GM21723 (cell line): ENCODE measurements around the gene TEX14.
"Not testable (repeated sequence)": the region's sequence is repeated elsewhere in the genome, so short reads cannot be mapped to it uniquely, and the experiment has no call there.

Experiments
- ATAC-seq: cut with Tn5 transposase; IDR thresholded peaks from one replicate; pipeline ENCODE4 v1.9.1; 2021; ENCODE audit warnings: mild to moderate bottlenecking, moderate library complexity; ENCODE audit not compliant: unreplicated experiment

Gene TEX14

DNA sequence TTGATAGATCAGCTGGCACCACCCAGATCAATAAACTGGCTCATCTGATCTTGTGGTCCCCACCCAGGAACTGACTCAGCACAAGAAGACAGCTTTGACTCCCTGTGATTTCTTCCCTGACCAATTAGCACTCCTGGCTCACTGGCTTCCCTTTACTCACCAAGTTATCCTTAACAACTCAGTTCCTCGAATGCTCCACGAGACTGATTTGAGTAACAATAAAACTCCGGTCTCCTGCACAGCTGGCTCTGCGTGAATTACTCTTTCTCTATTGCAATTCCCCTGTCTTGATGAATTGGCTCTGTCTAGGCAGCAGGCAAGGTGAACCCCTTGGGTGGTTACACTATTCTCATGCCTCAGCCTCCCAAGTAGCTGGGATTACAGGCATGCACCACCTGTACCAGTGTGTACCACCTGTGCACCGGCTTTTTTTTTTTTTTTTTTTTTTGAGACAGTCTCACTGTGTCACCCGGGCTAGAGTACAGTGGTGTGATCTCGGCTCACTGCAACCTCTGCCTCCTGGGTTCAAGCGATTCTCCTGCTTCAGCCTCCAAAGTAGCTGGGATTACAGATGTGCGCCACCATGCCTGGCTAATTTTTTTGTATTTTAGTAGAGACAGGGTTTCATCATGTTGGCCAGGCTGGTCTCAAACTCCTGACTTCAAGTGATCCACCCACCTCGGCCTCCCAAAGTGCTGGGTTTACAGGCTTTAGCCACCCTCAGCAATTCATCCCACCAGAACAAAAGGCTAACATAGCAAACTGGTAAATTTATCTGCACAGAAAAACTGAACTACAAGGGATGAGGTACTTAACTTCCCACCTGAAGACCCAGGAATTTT is 33.7 kb downstream of the TEX14 start:
- not testable (repeated sequence) for ATAC-seq

DNA sequence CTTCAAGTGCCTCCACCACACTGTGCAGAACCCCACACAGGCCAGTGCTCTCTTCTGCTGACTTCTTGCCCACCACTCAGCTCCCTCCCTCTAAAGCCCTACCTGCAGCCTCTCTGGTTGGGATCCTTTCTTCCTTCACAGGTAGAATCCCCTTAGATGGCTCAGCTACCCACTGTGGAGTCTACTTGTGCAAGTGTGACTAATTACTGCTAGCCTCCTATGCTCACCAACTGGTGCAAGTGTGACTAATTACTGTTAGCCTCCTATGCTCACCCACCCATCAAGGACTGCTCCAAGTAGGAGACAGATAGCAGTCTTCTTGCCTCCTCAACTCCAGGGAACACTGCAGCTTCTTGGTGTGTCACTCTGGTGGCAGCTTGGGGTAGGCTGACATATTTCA is 43.6 kb downstream of the TEX14 start:
- ATAC-seq, result no peak

DNA sequence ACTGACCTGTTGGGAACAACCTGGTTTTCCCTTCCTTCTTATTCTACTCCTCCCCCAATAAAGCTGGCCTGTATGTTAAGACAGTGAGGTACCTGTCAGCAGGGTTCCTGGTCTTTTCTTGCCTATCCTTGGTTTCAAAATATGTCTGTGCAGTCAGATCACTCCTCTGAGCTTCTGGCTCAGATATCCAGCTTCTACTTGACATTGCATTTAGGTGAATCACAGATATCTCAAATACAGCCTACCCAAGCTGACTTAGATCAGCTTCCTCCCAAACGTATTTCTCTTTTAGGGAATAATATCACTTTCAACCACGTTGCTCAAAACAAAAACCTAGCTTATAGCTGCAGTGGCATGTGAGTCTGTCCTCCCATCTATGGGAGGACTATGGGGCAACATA is 48.7 kb downstream of the TEX14 start:
- ATAC-seq, result no peak

DNA sequence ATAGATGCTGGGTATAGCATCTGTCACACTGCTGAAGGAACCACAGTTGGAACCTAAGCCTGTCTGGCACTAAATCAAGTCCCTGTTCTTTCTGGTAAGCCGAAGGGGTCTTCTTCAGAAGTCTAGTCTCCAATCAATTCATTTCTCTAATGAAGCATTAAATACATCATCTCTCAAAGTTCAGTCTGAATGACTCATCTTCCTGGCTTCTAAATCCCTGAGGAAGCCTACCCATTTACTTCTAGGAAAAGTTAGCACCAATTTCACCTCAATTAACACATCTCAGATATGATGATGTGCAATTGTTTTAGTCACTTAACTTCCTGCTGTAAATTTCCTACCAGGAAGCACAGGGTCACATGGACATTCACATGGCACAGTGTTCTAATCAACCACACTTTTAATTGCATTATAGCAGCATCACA is 49.9 kb downstream of the TEX14 start:
- ATAC-seq, result no peak

DNA sequence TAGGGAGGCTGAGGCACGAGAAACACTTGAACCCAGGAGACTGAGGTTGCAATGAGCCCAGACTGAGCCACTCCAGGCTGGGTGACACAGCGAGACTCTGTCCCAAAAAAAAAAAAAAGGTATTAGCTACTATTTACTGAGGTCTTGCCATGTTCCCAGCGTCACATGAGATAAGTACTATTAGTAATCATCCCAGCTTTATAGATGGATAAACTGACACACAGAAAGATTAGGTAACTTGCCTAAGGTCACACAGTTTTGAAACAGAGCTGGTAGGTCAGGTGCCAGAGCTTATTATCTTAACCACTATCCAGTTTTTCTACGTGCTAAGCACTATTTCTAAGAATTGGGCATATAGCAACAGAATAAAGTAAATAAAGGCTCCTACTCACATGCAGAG is 51.6 kb downstream of the TEX14 start:
- ATAC-seq, result no peak

DNA sequence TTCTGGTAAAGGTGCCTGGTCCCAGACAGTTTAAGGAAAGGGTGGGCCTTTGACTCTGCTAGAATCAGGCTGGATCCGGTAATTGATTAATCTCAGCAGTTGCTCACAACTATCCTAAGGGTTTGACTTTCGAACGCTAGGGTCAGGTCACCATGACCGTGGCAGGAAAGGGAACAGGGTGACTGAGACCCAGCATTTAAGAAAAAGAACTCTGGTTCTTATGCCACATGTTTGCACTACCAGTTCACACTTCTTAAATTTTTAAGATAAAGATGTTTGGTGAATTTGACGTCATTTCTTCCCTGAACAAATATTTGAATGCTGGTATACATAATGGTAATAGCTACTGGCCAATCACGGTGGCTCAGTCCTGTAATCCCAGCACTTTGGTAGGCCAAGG is 52.2 kb downstream of the TEX14 start:
- ATAC-seq, result no peak

DNA sequence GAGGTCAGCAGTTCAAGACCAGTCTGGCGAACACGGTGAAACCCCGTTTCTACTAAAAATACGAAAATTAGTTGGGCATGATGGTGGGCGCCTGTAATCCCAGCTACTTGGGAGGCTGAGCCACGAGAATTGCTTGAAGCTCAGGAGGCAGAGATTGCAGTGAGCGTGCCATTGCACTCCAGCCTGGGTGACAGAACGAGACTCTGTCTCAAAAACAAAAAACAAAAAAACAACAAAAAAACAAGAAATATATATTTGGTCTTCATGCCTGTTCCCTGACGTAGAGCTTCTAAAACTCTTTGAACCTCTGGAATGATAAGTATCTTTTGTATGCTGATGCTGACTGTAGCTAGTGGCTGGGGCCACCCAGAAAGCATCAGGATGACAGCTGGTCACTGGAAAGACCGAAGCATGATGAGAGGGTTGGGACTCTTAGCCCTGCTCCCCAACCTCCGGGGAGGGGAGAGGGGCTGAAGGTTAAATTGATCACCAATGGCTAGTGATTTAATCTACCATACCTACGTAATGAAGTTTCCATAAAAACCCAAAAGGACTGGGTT is 54.8 kb downstream of the TEX14 start:
- ATAC-seq, result no peak

DNA sequence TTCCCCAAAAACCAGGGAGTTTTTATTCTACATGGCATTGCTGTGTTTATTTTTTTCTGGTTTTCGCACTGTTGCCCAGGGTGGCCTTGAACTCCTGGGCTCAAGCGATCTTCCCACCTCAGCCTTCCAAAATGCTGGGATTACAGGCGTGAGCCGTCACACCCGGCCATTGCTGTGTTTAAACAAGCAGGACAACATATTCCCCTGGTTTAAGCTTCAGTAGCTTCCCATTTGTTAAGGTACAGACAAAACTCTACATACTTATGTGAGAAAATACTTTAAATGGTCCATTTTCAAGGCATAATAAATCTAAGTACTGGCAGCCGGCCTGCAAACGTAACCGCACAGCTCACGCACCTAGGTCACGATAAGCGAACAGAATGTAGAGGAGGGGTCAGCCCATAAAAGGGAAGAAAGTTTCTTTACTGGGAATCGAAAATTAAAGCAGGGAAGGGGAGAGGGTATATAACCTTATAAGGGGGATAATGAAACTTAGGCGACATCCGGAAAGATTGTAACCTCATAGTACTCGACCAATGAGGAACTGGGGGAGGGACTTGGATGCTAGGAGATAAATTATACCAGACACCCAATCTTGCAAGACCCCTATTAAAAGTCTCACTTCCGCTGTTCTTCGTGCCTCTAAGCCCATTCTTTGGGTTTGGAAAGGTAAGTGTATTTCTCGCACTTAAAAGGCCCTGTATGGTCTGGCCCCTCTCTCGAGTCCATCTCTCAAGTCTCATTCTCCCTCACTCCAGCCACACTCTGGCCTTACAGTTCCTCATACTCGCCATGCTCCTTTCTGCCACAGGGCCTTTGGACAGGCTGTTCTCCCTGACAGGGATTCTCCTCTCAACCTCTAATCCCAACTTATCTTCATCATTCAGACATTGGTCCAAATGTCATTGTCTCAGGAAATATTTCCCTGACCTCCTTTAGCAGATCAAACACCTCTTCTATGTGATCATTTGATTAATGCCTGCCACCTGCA is 59.2 kb downstream of the TEX14 start:
- ATAC-seq, result no peak

DNA sequence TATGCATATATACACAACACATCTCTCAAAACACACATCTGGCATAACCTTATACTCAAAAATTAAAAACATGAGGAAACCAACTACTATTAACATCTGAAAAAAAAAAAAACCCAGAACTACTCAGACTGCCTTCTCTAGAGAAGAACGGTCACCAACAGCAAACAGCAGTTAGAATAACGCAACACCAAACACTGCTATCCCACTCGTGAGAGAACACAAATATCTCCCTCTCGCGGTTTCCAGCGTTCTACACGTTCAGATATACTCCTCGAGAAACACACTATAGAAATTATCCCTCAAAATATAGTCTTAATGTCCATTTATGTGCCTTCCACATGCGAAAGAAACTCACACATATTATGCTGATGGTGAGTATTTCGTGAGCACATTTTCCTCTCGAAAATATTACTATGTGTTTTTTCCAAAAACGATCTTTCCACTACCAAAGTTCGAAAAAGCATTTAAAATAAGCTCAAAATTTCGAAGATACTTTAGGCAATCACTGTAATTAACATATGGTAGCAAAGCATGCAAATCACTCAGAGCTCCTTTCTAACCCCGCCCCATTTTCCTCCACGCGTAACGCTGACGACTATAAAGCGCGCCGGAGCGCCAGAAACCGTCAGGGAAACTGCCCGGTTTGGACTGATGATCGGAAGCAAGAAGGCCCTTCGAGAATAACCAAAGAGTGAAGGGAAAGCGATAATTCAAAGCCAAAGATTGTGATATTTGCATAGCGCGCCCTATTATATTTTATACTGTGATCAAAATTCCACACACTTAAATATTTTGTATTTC is 60.1 kb downstream of the TEX14 start:
- peak; percentile 80 for ATAC-seq

DNA sequence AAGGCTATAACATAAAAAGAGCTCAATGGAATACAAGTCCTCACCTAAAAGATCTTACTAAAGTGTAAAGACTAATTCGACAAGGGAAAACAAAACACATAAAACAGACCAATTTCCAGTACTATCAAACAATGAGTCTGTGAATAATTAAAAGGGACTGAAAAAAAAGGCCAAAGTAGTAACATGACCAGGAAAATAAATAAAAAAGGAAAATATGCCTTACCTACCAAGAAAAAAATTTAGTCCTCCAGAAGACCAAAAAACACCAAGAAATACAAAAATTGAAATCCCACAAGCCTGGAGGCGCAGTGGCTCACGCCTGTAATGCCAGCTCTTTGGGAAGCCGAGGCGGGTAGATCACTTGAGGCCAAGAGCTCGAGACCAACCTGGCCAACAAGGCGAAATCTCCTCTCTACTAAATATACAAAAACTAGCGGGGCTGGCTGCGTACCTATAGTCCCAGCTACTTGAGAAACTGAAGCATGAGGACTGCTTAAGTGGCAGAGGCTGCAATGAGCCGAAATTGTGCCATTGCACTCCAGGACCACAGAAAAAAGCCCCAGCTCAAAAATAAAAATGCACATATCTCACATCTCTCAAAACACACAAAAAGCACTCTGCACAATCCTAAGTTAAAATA is 60.8 kb downstream of the TEX14 start:
- ATAC-seq, result peak; percentile 57

DNA sequence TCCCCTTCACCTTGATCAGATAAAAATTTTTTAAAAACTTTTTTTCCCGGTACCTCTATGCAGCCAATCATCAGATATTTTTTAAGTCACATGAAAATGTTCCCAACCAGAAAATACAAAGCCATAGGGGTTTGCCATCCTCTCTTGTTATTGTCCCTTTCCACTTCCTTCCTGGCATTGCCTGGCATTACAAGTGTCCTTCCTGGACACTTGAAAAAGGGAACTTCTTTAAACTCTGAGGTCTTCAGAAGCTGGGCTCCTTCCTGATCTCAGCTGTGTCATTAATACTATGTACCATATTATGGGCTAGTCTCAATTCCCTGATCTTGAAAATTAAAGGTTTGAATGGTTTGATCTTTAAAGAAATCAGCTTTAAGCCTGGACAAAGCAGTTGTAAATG is 64.9 kb downstream of the TEX14 start:
- ATAC-seq, result no peak

DNA sequence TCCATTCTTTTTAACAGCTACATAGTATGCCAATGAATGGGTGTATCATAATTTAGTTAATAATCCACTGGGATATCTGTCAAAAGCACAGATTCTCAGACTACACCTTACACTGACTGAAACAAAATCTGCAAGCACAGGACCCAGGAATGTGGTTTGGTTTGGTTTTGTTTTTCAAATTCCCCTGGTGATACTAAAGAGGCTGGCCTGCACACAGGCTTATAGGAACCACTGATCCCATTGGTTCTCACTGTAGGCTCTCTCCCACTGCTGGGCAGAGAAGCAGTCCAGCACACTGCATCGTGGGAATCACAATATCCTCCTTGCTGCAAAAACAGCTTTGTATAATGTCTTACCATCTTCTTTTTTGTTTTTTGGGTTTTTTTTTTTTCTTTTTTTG is 67.1 kb downstream of the TEX14 start:
- no peak for ATAC-seq

DNA sequence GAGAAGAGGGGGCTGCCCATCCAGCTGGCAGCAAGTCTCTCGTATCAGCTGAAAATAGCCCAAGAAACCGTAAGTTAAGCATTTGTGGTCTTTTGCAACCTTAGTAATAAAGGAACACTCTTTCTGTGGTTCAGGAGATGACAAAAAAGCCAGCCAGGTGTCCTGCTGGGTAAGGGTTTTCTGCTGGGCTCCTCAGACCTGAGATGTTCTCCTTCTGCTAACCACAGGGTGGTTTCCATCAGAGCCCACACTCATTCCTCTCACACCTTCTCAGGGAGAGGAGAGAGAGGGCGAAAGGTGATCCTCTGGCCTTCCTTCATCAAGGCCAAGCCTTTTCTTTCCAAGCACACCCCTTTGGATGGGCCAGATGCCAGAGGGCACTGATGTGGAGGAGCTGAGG is 70.7 kb downstream of the TEX14 start:
- peak; percentile 71 for ATAC-seq

DNA sequence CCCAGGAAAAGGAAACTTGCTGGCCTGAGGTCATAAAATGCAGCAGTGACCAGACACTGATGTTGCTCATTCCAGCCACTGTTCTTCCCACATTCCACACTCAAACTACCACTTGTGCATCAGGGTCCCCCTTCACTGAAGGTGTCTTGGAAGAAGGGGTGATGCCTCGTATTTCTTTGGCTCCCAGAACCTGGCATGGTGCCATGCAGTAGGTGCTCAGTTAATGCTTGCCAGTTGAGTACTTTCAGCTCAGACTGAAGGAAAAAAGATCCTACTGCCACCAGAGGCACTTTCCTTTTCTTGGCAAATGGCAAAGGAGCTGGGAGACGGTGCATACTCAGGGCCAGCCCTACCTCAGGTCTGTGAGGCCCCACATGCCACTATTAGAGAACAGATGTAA is 73.5 kb downstream of the TEX14 start:
- no peak for ATAC-seq

DNA sequence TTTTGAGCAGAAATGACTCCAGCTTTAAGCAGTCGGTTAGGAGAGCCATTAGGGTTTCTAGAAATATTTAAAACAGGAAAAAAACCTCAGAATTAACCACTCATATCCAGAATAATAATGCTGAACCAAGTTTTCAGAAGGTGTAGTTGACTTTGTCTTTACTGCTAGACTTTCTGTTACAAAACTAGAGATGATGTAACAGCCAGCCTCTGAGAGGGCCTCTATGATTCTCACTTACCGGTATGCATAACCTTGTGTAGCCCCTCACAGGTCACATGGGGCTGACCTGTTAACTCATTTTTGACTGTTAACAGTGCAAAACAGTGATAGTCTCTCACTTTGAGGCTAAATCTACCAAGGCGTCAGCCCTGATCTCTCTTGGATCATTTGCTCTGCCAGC is 74.3 kb downstream of the TEX14 start:
- no peak for ATAC-seq

DNA sequence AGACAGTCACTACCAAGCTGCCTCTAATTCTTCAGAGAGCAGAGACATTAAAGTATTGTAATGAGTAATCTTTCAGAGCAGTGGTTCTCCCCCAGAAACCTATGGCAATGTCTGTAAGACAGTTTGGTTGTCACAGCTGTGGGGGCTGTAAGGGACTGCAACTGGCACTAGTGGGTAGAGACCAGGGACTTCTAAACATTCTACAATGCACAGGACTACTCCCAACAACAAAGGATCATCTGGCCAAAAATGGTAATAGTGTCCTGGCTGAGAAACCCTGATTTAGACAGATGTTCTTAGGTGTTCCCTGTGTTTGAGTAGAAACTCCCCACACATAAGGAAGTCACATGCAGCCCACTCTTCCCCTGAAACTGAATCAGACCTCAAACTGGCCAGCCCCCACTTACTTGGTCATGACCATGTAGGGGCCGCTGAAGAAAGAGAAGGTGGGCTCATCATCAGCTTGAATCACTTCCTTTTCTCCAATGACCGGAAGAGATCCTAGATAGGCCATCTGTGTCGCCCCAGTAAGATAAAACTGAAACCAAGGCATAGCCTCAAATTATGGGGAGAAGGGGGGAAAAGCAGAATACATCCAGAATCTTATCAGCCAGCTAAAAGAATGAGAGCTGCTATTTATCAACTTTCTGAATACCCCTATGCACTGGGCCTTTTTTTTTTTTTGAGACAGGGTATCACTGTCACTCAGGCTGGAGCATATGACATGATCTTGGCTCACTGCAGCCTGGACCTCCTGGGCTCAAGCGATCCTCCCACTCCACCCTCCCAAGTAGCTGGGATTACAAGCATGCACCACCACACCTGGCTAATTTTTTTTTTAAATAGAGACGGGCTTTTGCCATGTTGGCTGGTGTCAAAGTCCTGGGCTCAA is 75.8 kb downstream of the TEX14 start:
- ATAC-seq, result peak; percentile 77

DNA sequence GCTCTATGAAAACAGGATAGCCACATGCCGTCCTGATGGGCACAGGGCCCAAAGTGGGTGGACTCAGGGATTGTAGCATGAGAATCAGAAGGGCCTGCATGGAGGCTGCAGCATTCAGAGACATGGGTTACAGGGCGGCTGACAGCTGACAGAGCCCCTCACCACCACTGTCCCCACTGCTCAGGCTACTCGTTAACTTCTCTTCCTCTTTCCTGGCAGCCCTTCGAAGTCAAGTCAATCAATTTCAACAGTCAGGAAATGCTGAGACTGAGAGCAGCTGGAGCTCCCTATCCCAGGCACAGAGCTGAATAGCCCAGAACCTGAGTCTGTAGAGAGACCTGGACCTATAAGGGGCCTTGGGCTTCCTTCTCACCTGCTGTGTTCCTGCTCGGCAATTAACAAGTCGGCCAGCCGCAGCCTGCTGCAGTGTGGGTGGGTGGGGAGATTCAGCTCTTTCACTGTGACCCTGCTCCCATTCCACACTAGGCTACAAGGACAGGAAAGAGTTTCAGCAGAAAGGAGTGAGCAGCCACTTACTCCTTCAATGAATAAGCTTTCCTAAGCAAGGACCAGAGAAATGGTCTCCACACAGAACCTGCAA is 76.9 kb downstream of the TEX14 start:
- no peak for ATAC-seq

DNA sequence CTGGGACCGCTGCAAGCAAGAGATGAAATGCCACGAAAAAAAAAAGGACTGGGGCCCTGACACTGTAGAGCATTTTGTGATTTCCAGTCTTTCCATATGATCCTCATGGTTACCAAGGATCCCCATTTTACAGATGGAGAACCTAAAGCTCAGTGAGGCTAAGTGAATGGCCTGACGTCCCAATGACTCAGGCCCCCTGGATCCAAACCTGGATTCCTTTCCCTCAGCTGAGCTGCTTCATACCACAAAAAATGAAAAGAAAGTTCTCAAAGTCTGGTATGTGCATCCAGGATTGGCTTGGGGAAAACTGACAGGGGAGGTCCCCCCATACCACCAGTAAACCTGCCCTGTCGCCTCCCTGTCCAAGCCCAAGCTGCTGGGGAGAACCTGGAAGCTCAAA is 80.5 kb downstream of the TEX14 start:
- ATAC-seq, result no peak

DNA sequence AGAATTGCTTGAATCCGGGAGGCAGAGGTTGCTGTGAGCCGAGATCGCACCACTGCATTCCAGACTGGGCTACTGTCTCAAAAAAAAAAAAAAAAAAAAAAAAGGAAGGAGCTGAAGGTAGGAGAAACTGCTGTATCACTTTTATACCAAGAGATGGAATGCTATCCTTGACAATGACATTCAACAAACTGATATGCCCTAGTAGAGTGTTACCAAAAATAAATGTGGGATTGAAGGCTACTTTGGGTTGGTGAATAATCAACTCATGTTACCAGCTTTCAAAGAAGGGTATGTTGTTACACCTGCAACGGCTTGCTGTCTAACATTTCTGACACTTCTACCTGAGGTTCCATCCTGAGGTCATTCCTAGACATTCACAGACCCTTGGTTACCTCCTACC is 84.9 kb downstream of the TEX14 start:
- no peak for ATAC-seq
